Left renal cortex interstitium (tissue), 4 donors: ENCODE results near the gene ZNF423. TPM values are rescaled to one million over a fixed set of nuclear protein-coding genes. Genes with fewer than 3 reads are reported as not detected.

Source experiments
- polyA plus RNA-seq, 4 donors: library from polyadenylated mRNA; unstranded; fragments of 120-200 nt; gene quantifications; one replicate each; pipeline ENCODE4 v1.2.1, GENCODE V29; 2013; ENCODE audit not compliant: insufficient read length in 4 of 4

ZNF423 gene
- polyA plus RNA-seq, 4 donors, result 24.0 to 32.5 (median 28.8) TPM

Other genes with a start within 250 kb of the ZNF423 start
- 10 to 100 TPM; 22.7 to 37.3 (median 26.9) TPM for gene CNEP1R1, start 169.1 kb upstream of the ZNF423 start, polyA plus RNA-seq
- gene HEATR3, start 209.9 kb upstream of the ZNF423 start, polyA plus RNA-seq, result 10 to 100 TPM; 18.4 to 23.5 (median 22.4) TPM